IPS DF 19.7 (cell line): ENCODE data around the gene MRTFA.

Source experiments
- DNase-seq: peaks from one replicate; pipeline ENCODE4 v3.0.0-alpha.2; 2013; ENCODE audit warnings: low read depth, low spot score

MRTFA gene

GRCh38 chr22:40428796-40429195 is 207.7 kb downstream of the MRTFA start:
- DNase-seq: no peak

- DNase-seq: no peak
These were observed 209.8 kb downstream of the MRTFA start for GRCh38 chr22:40426594-40427333.

- no peak for DNase-seq
These were observed 211.4 kb downstream of the MRTFA start for GRCh38 chr22:40425082-40425481.

GRCh38 chr22:40423882-40424640 is 212.5 kb downstream of the MRTFA start:
- DNase-seq: no peak

- DNase-seq: no peak
These were observed 213.2 kb downstream of the MRTFA start for GRCh38 chr22:40423310-40423688.

GRCh38 chr22:40422558-40423309 is 213.8 kb downstream of the MRTFA start:
- DNase-seq: no peak

- no peak for DNase-seq
These were observed 214.6 kb downstream of the MRTFA start for GRCh38 chr22:40421941-40422340.

- DNase-seq: no peak
These were observed 215.5 kb downstream of the MRTFA start for GRCh38 chr22:40421082-40421350.

GRCh38 chr22:40420341-40421081 is 216.0 kb downstream of the MRTFA start:
- no peak for DNase-seq

GRCh38 chr22:40419718-40420117 is 216.8 kb downstream of the MRTFA start:
- DNase-seq: no peak

GRCh38 chr22:40418366-40419201 is 217.9 kb downstream of the MRTFA start:
- no peak for DNase-seq

GRCh38 chr22:40417881-40418280 is 218.6 kb downstream of the MRTFA start:
- no peak for DNase-seq

- no peak for DNase-seq
These were observed 219.5 kb downstream of the MRTFA start for GRCh38 chr22:40417041-40417440.

GRCh38 chr22:40416636-40417035 is 219.9 kb downstream of the MRTFA start:
- DNase-seq: no peak

- no peak for DNase-seq
These were observed 220.3 kb downstream of the MRTFA start for GRCh38 chr22:40416267-40416570.

GRCh38 chr22:40415531-40416266 is 220.8 kb downstream of the MRTFA start:
- DNase-seq: no peak

GRCh38 chr22:40414838-40415505 is 221.5 kb downstream of the MRTFA start:
- no peak for DNase-seq

- no peak for DNase-seq
These were observed 222.2 kb downstream of the MRTFA start for GRCh38 chr22:40414311-40414710.

- DNase-seq: no peak
These were observed 222.6 kb downstream of the MRTFA start for GRCh38 chr22:40413873-40414272.

- no peak for DNase-seq
These were observed 224.1 kb downstream of the MRTFA start for GRCh38 chr22:40412441-40412840.
